GM12872 (cell line): Measurements from ENCODE around the gene FBXL5.

Experiments used
- CTCF ChIP-seq: IDR thresholded peaks from 3 replicates; pipeline ENCODE4 v1.5.1; 2011; ENCODE audit warnings: low read depth, mild to moderate bottlenecking, low read length, moderate library complexity; ENCODE audit not compliant: insufficient read depth

FBXL5 gene

GRCh38 chr4:15654593-15655222 is 449 bp downstream of the FBXL5 start:
- TF ChIP-seq CTCF: no peak

- no peak for TF ChIP-seq CTCF
Measured at GRCh38 chr4:15653864-15654592, 1.1 kb downstream of the FBXL5 start.

- no peak for TF ChIP-seq CTCF
Measured at GRCh38 chr4:15653420-15653819, 1.7 kb downstream of the FBXL5 start.

- no peak for TF ChIP-seq CTCF
Measured at GRCh38 chr4:15652841-15653240, 2.3 kb downstream of the FBXL5 start.

- TF ChIP-seq CTCF: no peak
Measured at GRCh38 chr4:15652191-15652590, 3.0 kb downstream of the FBXL5 start.

- no peak for TF ChIP-seq CTCF
Measured at GRCh38 chr4:15651676-15652075, 3.5 kb downstream of the FBXL5 start.

GRCh38 chr4:15649914-15650545 is 5.1 kb downstream of the FBXL5 start:
- TF ChIP-seq CTCF: peak; percentile 79
